ENCODE measurements around the gene MED22.
"Not testable (repeated sequence)": the region's sequence is repeated elsewhere in the genome, so short reads cannot be mapped to it uniquely, and the experiment has no call there.

The MED22 gene

GRCh38 chr9:133347985-133348717 lies at the start of gene MED22, which contains the start of gene RPL7A:
TSS of gene MED22 (minus strand) at chr9:133348131. CDS start at chr9:133346662, 1,469 bp downstream.
TSS of gene RPL7A (plus strand) at chr9:133348218. CDS start at chr9:133348244, 26 bp downstream.
- DNase-seq: peak; percentile 82 to 92

- DNase-seq: no peak
Observed at GRCh38 chr9:133397370-133397769, 49.4 kb upstream of the MED22 start.

GRCh38 chr9:133396952-133397351 lies 49.0 kb upstream of the MED22 start:
- no peak for DNase-seq

GRCh38 chr9:133394687-133395271 lies 46.8 kb upstream of the MED22 start:
- DNase-seq: no peak

- no peak for DNase-seq
Observed at GRCh38 chr9:133393399-133393798, 45.5 kb upstream of the MED22 start.

- not testable (repeated sequence) for DNase-seq
Observed at GRCh38 chr9:133392308-133392707, 44.4 kb upstream of the MED22 start.

- not testable (repeated sequence) for DNase-seq
Observed at GRCh38 chr9:133391449-133391848, 43.5 kb upstream of the MED22 start.

GRCh38 chr9:133390713-133391112 lies 42.8 kb upstream of the MED22 start:
- no peak for DNase-seq

- DNase-seq: no peak
Observed at GRCh38 chr9:133389562-133389961, 41.6 kb upstream of the MED22 start.

- no peak for DNase-seq
Observed at GRCh38 chr9:133389025-133389557, 41.2 kb upstream of the MED22 start.

- DNase-seq: no peak
Observed at GRCh38 chr9:133387680-133388079, 39.7 kb upstream of the MED22 start.

GRCh38 chr9:133386338-133386737 lies 38.4 kb upstream of the MED22 start:
- DNase-seq: no peak

GRCh38 chr9:133385452-133385851 lies 37.5 kb upstream of the MED22 start:
- no peak for DNase-seq

- no peak for DNase-seq
Observed at GRCh38 chr9:133384736-133385321, 36.9 kb upstream of the MED22 start.

GRCh38 chr9:133383438-133383837 lies 35.5 kb upstream of the MED22 start:
- no peak for DNase-seq

- no peak for DNase-seq
Observed at GRCh38 chr9:133382507-133383141, 34.7 kb upstream of the MED22 start.

GRCh38 chr9:133380734-133381133 lies 32.8 kb upstream of the MED22 start:
- no peak for DNase-seq

- no peak for DNase-seq
Observed at GRCh38 chr9:133379153-133380086, 31.5 kb upstream of the MED22 start.

- no peak for DNase-seq
Observed at GRCh38 chr9:133378408-133378962, 30.6 kb upstream of the MED22 start.

- DNase-seq: no peak
Observed at GRCh38 chr9:133377721-133378216, 29.8 kb upstream of the MED22 start.

GRCh38 chr9:133377280-133377679 lies 29.3 kb upstream of the MED22 start:
- not testable (repeated sequence) for DNase-seq

Data from NCI-H526 (cell line).